ENCODE results near the gene SIX3.

- TF ChIP-seq CTCF (conservative IDR thresholded peaks at IDR 0.05 in 1 of 2, IDR thresholded peaks at IDR 0.05 in 1 of 2; ENCODE audit: extremely low read depth in 1 of 2, insufficient read depth in 1 of 2, low read depth in 1 of 2, low read length in 2 of 2) = no peak
- peak; percentile 43 for TF ChIP-seq EZH2 (IDR thresholded peaks at IDR 0.05; ENCODE audit: borderline replicate concordance, low read length)
These were observed 14.5 kb upstream of the SIX3 start for GRCh38 chr2:44926957-44927356.

All from mammary epithelial cell (primary cell).